Activated CD4-positive, alpha-beta T cell treated with anti-CD3 and anti-CD28 coated beads, Interleukin-2, amount 50 U/mL, for 16 hours (primary cell): ENCODE results near the gene ERLEC1.
"Not testable (repeated sequence)": the region's sequence is repeated elsewhere in the genome, so short reads cannot be mapped to it uniquely, and the experiment has no call there.

Source experiments
- DNase-seq: peaks from one replicate; pipeline ENCODE4 v3.0.0-alpha.2; 2020

Gene ERLEC1

DNA sequence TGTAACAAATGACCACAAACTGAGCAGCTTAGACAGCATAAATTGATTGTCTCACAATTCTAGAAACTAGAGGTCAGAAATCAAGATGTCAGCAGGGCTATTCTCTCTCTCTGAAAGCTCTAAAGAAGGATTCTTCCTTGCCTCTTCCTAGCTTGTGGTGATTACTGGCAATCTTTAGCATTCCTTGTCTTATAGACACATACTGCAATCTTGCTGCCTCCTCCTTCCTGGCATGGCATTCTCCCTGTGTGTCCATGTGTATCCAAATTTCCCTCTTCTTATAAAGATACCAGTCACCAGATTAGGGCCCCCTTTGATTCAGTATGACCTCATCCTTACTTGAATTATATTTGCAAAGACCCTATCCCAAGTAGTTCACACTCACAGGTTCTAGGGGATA, 2.4 kb upstream of the ERLEC1 start:
- no peak for DNase-seq

DNA sequence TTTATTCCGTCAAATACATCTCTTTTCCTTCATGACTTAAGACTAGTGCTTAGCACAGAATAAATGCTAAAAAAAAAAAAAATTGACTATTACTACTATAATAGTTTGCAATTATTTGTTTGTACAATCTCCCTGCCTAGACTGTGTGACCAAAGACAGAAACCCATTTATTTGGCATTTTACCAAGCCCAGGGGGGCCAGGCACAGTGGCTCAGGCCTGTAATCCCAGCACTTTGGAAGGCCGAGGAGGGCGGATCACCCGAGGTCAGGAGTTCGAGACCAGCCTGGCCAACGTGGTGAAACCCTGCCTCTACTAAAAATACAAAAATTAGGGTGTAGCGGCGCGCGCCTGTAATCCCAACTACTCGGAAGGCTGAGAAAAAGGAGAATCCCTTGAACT, 1.5 kb upstream of the ERLEC1 start:
- DNase-seq = no peak

DNA sequence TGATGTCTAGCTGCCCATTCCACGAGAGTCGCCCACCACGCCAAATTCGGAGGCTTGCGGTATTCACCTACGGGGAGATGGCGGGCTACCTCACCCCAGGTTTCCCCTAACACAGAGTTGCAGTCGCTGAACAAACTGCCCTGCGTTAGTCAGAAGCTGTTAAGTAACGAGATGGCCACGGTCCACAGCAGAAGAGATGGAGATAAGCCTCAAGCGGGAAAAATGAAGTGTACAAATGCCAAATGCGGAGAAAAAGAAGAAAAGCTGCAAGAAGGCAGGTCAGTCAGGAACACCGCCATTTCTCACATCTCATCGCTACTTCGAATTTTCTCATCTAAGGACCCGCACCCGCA, 516 bp upstream of the ERLEC1 start:
- peak; percentile 16 for DNase-seq

DNA sequence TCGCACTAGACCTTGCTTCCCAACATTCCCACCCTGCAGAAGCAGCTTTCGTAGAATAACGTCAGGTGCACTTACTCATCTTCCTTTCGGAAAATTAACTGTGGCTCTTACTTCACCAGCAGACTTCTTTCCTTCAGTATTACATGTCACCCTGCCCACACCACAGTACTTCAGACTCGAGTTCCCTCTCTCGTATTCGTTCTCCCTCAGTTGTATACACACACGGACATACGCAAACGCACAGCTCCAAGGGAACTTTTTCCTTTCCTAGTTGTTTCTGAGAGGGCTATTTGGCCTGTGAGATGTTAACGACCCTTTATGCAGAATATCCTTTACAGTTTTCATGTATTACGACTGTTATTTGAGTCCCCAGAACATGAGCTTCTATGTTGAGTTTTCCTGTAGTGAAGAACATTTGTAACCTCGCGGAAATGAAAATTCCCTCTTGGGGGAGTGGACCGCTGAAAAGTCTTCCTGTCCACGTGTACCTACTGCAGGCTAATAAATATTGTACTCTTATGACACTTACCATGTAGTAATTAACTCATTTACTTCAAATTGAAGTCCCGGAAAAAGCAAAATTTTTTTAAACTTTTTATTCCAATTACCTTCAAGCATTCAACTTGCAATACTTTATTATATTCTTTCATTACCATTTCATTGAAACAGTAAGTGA, 908 bp downstream of the ERLEC1 start:
- peak; percentile 25 for DNase-seq

DNA sequence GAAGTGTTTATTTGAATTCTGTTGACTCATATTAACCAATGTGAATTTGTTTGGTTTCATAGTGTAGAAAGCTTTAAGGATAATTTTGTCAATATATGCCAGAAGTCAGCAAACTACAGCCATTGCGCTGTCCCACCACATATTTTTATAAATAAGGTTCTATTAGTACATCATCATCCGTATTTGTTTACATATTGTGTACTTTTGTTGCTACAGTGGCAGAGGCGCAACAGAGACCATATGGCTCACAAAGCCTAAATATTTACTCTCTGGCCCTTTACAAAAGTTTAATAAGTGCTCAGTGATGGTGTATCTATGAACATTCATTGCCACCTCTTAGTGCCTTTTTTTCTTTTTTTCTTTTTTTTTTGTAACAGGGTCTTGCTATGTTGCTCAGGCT, 6.4 kb downstream of the ERLEC1 start:
- no peak for DNase-seq

DNA sequence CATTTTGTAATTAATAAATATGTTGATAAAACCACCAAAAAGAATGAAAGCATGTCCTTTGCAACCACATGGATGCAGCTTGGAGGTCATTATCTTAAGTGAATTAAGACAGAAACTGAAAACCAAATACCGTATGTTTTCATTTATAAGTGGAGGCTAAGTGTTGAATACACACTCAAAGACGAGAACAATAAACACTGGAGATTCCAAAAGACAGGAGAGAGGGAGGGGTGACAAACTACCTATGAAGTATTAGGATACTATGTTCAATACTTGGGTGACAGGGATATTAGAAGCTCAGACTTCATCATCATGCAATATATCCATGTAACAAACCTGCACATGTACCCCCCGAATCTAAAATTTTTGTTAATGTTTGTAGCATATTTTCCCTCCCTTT, 7.0 kb downstream of the ERLEC1 start:
- no peak for DNase-seq

DNA sequence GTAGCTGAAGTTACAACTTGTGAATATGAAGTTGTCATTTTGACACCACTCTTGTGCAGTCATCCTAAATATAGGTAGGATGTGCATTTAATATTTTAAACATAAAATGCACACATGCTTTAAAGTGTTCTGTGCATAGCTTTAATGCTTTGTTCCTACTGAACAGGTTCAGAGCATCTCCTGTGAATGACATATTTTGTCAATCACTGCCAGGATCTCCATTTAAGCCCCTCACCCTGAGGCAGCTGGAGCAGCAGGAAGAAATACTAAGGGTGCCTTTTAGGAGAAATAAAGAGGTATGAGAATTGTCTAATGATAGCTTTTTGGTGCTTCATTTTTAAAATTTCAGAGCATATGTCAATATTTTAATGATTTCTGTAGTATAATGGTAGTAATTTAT, 14.7 kb downstream of the ERLEC1 start:
- DNase-seq = no peak

DNA sequence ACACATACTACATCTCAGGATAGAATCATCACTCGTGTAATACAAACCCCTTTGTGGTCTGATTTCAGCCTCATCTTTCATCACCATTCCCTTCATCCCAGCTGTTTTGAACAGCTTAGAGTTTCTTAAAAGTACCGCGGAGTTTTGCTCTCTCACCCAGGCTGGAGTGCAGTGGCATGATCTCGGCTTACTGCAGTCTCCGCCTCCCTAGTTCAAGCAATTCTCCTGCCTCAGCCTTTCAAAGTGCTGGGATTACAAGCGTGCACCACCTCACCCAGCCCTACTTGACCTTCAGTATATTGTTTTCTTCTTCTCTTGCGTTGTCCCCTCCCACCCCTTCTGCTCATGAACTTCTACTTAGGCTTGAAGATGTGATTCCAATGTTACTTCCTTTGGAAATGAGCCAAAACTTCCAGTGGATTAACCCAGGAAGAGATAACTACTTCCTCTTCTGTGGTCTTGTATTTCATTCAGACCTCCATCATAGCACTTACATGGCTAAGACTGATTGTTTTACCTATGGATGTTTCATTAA, 15.8 kb downstream of the ERLEC1 start:
- no peak for DNase-seq

DNA sequence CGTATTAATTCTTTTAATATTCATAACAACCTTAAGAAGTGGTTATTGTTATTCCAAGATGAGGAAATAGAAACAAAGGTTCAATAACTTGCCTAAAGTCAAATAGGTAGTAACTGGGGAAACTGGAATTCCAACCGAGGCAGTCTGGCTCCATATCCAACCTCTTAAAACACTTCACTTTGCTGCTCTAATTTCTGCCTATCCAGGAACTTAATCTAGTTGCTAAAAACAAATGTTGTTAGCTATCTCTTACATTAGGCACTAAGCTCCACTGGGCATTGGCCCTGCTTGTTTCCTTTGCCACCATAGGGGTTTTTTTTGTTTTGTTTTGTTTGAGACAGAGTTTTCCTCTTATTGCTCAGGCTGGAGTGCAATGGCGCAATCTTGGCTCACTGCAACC, 24.8 kb downstream of the ERLEC1 start:
- no peak for DNase-seq

DNA sequence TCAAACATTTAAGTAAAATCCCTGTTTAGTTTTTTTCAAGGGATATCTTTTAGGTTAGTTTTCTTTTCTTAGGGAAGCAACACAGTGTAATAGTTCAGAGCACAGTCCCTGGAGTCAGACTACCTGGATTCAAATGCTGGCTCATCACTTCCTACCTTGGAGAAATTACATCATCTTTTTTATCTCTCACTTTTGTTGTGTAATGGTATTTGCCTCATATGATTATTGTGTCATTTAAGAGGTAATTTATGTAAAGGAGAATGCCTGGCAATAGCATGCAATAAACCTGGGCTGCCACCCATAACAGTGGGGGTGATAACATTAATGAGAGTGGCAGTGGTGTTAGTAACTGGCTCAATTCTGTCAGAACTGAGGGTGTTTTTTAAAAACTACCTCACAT, 26.3 kb downstream of the ERLEC1 start:
- DNase-seq = no peak

DNA sequence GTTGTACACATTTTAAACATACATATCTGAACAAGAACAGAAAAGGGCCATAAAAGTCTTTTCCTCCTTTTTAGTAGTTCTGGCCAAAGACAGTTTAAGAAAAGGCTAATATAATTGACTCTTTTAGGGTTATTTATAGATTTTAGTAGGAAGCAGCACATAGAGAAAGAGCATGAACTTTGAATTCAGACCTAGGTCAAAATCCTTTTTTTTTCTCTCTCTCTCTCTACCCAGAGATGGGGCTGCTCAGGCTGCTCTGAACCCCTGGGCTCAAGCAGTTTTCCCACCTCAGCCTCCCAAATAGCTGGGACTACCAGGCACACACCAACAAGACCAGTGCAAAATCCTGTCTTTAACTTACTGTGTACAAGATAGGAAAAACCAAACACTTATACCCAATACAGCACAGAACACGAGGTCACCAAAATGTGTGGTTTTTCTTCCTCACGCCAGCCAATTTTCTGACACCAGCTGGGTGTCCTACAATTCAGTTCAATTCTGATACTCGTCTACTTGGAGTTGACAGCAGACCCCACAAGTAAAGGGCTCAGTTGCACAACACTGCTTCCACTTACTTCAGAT, 32.1 kb downstream of the ERLEC1 start:
- no peak for DNase-seq

DNA sequence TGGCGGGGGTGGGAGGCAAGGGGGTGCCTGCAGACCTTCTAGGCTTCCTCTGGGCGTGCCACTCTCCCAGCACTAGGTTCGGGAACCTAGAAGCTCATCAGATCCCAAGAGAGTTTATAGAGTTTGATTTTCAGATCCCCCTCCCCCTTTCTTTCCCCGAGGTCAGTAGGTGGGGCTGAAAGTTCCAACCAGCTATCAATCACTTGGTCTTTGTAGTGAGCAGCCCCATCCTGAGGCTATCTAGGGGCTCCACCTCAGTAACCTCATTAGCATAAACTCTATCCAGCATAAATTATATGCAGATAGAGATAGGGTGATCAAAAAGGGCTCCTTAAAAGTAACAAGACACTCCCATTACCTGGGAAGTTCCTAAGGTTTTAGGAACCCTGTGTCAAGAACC, 32.8 kb downstream of the ERLEC1 start:
- no peak for DNase-seq

DNA sequence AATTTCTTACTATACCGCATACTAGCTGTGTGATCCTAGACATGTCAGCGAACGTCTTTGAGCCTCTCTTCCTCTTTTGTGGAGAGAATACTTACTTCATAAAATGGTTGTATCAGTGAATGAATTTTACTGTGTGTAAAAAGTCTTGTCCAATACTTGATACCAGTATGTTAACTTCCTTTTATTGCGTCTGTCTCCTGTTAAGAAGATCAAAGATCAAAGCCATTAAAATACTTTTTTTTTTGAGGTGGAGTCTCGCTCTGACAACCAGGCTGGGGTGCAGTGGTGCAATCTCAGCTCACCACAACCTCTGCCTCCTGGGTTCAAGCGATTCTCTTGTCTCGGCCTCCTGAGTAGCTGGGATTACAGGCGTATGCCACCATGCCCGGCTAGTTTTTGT, 33.2 kb downstream of the ERLEC1 start:
- no peak for DNase-seq

DNA sequence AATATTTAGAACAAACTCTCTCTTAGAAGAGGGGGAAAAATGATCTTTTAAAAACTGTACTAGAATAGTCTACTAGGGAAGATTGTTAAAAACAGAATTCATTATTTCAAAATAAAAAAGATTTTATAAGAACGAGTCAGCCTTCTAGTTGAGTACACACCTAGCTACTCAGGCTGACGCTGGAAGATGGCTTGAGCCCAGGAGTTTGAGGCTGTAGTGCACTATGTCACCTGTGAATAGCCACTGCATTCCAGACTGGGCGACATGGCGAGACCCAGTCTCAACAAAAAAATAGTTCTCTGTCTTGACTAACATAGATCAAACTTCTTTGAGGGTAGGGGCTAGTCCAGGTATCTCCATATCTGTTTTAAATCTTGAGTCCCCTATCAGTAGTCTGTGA, 33.9 kb downstream of the ERLEC1 start:
- DNase-seq = no peak

DNA sequence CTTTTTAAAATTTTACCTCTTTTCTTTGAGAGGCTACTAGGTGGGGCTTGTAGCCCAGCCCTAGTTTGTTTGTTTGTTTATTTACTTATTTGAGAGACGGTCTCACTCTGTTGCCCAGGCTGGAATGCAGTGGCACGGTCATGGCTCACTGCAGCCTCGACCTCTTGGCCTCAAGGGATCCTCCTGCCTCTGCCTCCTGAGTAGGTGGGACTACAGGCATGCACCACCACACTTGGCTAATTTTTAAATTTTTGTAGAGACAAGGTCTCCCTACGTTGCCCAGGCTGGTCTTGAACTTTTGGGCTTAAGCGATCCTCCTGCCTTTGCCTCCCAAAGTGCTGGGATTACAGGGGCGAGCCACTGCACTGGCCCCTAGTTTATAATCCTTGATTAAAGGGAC, 35.0 kb downstream of the ERLEC1 start:
- DNase-seq = no peak

DNA sequence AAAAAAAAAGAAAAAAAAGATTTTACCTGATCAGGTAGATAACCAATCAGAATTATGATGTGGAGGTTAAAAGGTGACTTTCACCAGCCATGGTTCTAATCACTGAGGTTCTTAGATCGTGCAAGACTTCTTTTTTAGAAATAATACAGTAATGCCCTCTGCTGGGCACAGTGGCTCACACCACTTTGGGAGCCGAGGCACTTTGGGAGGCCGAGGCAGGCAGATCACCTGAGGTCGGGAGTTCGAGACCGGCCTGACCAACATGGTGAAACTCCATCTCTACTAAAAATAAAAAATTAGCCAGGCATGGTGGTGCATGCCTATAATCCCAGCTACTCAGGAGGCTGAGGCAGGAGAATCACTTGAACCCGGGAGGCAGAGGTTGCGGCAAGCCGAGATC, 36.8 kb downstream of the ERLEC1 start:
- DNase-seq = peak; percentile 28

DNA sequence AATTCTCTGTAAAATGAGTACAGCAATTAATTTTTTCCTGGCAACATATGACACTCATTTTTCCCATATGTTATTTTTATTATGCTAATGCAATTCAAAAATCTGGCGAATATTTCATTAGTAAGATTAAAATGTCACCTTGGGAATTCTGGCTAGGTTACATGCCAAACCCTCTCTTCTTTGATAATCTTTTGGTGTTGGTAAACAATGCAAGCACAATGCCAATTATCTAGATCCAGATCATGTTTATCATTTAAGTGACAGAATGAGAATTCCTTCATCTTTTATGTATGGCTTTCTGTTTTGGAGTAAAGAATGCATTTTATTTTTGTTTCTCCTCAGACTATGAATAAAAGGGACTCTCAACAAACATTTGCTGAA, 39.2 kb downstream of the ERLEC1 start:
- DNase-seq = no peak

DNA sequence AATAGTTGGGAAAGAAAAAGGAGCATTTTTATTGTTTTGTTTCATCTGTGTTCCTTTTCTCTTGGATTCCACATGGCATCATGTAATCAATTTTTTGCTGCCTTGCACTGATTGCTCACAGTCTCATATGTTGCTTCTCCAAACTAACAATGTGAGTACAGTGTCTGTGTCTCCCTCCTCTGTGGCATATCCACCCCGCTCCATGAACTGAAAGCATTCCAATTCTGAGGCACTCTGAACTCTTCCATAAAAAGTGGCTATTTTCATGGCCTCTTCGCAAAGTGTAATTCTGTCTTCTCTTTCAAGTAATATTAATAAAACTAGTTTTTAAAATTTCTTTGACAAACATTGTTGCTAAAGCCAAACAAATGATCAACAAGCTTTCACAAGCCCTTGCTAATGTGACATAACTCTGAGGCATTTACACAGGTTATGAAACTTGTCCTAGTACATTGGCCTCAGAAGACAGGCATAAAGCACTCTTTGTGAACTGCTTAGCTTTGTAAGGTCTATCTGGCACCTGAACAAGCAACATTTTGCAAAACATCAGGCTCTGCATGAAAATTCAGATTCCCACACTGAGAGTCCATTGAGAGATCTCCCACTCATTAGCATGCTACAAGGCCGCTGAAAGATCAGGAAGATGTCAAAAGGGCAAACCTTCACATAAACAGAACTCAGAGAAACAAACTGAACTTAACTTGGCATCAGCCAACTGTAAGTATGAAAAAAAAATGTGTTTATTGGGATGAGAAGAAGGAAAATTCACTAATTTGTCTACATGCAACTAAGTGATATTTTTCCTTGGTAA, 39.9 kb downstream of the ERLEC1 start:
- DNase-seq = no peak

DNA sequence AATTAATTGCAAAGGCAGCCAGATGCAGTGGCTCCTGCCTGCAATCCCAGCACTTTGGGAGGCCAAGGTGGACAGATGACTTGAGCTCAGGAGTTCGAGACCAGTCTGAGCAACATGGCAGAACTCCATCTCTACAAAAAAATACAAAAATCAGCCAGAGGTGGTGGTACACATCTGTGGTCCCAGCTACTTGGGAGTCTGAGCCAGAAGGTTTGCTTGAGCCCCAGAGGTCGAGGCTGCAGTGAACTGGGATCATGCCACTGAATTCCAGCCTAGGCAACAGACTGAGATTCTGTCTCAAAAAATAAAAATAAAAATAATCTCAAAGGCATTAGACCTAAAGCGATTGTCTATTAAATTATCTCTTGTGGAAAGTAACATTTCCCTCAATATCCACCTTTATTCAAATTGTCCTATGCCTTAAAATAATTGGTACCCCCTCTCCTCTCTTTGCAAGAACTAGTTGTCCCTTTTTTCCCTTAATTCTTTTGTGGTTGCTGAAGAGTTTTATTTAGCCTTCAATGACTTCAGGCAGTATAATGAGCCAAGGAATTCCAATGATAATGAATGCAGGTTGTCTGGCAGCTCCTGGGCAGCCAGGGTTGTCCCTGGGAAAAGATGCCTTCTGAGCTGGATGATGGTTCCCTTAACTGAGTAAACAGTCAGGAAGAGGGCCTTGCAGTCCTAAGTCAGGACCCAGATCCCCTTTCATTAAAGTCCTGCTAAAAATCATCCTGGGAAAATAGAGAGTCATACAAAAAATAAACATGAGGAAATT, 40.7 kb downstream of the ERLEC1 start:
- no peak for DNase-seq

DNA sequence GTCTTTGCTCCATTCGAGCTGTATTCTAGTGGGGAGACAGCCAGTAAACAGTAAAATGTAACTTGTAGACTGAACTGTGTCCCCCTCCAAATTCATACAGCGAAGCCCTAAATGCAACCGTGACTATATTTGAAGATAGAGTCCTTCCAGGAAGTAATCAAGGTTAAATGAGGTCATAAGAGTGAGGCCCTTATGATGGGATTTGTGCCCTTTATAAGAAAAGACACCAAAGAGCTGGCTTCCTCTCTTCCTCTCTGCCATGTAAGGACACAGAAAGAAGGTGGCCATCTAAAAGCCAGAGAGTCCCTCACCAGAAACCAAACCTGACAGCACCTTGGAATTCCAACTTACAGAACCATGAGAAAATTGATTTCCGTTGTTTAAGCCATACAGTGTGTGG, 41.5 kb downstream of the ERLEC1 start:
- DNase-seq = no peak

DNA sequence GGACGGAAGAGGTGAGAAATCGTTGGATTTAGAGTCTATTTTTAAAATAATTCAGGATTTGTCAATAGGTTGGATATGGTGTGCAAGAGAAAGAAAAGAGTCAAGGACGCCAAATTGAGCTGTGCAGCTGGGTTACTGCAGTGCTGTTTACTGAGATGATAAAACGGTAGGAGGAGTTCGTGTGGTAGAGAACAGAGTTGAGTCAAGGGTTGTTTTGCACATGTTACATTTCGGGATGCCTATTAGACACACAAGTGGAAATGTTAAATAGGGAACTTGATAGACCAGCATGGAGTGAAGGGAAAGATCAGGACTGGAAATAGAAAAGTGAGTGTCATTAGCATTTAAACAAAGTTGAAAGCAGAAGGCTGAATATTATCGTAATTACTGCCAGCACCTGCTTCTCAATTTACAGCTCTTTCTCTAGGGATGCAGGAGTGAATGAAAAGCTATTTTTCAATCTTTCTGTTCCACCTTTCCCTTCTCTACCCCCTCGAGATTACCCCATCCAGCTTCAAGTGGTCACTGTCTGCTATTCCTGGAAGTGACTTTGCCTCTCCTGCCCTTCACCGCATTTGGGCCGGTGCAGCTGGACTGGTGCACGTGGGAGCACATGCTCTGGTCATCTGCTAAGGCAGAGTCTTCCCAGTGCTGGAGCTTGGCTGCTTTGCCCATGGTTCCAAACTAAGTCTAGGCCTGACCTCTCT, 42.6 kb downstream of the ERLEC1 start:
- DNase-seq = no peak

DNA sequence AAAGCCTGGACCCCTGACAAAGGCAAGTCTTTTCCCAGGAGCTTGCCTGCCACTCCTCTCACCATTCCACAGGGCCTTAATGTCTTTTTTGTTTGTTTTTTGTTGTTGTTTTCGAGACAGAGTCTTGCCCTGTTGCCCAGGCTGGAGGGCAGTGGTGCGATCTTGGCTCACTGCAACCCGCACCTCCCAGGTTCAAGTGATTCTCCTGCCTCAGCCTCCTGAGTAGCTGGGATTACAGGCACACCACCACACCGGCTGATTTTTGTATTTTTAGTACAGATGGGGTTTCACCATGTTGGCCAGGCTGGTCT, 43.1 kb downstream of the ERLEC1 start:
- DNase-seq = not testable (repeated sequence)

DNA sequence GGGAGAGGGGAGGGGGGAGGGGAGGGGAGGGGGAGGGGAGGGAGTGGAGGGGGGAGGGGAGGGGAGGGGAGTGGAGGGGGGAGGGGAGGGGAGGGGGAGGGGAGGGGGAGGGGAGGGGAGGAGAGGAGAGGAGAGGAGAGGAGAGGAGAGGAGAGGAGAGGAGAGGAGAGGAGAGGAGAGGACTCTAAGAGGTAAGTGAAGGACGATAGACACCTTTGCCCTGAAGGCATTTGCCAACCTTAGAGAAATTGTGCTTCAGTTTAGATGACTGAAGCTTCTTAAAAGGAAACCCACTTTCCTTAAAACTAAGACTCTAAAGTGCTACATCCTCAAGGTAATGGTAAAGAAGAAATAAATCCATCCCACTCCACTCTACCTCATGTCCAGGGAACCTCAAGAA, 53.7 kb downstream of the ERLEC1 start:
- DNase-seq = no peak
